MCF 10A (cell line): ENCODE data around the gene NUP153. TPM values are rescaled to one million over a fixed set of nuclear protein-coding genes. Genes with fewer than 3 reads are reported as not detected.

Experiments
- BruUV-seq: library from RNA; stranded (reverse); fragments of 400-500 nt; replicated peaks from 2 replicates; lab custom pipeline; 2021; lab: Mats Ljungman, UMichigan
- CTCF ChIA-PET: fragments of 300-600 bp; sonication (Branson Sonifier 250); formaldehyde crosslinking; extraction: SDS; loops from one replicate; lab custom pipeline; 2021; ENCODE audit warnings: antibody characterized with exemption, inconsistent platforms; lab: Yijun Ruan, JAX
- POLR2A ChIA-PET: fragments of 300-600, 350-650 bp; sonication (Branson Sonifier 250); formaldehyde crosslinking; extraction: SDS; loops from one replicate; lab custom pipeline; 2020; ENCODE audit warnings: antibody characterized with exemption, inconsistent platforms; lab: Yijun Ruan, JAX
- DNase-seq: peaks from one replicate; pipeline ENCODE4 v3.0.0-alpha.2; 2018; ENCODE audit not compliant: unreplicated experiment
- H3K27ac Mint-ChIP-seq: one replicate; pipeline ENCODE4 v1.8.0; 2022; ENCODE audit warnings: mild to moderate bottlenecking, low read depth, mixed read lengths; ENCODE audit not compliant: unreplicated experiment
- H3K27me3 Mint-ChIP-seq: one replicate; pipeline ENCODE4 v1.8.0; 2022; ENCODE audit warnings: mixed read lengths; ENCODE audit not compliant: insufficient read depth, unreplicated experiment
- H3K36me3 Mint-ChIP-seq: one replicate; pipeline ENCODE4 v1.8.0; 2022; ENCODE audit warnings: mild to moderate bottlenecking, moderate library complexity, mixed read lengths; ENCODE audit not compliant: insufficient read depth, unreplicated experiment
- H3K4me1 Mint-ChIP-seq: one replicate; pipeline ENCODE4 v1.8.0; 2022; ENCODE audit warnings: mixed read lengths; ENCODE audit not compliant: insufficient read depth, unreplicated experiment
- H3K4me3 Mint-ChIP-seq: one replicate; pipeline ENCODE4 v1.8.0; 2022; ENCODE audit warnings: mild to moderate bottlenecking, moderate library complexity, mixed read lengths; ENCODE audit not compliant: unreplicated experiment
- H3K9me3 Mint-ChIP-seq: one replicate; pipeline ENCODE4 v1.8.0; 2022; ENCODE audit warnings: mixed read lengths; ENCODE audit not compliant: unreplicated experiment
- CTCF ChIP-seq: fragments of 200-600 bp; IDR thresholded peaks from one replicate; pipeline ENCODE4 v1.8.0; 2022; ENCODE audit warnings: antibody characterized with exemption, mild to moderate bottlenecking; ENCODE audit not compliant: unreplicated experiment
- intact Hi-C: fragments of 100-400 bp; cut with micrococcal nuclease; formaldehyde crosslinking; loops from 2 replicates; pipeline ENCODE4 v1.14.1; 2022
- total RNA-seq: library from RNA; stranded (reverse); gene quantifications from 2 replicates; pipeline ENCODE4 v1.2.3, GENCODE V29; 2022

The NUP153 gene
- total RNA-seq, 1 experiment from 2014 or later, result 36.5 TPM

- no peak for TF ChIP-seq CTCF
- H3K4me3 Mint-ChIP-seq, result no peak overlapping the region
- H3K36me3 Mint-ChIP-seq, result peaks cover 76% of the 10 kb centered on the region
- H3K9me3 Mint-ChIP-seq, result no peaks in the 10 kb centered on the region
- intact Hi-C loops, result no loop called here
- ChIA-PET POLR2A (no interaction called here), CTCF (interaction anchor here (0.6 to 1.4 kb wide), 4 partner anchors 8 to 788 kb away, joined by 3 to 4 read pairs (median 3); no protein-coding TSS in a partner anchor)
- no peaks in the 10 kb centered on the region for H3K4me1 Mint-ChIP-seq
- DNase-seq, result peak; percentile 66
- no peaks in the 10 kb centered on the region for H3K27me3 Mint-ChIP-seq
- no peak overlapping the region for H3K27ac Mint-ChIP-seq
- no TSS peak for BruUV-seq
These were observed 50.6 kb downstream of the NUP153 start for GRCh38 chr6:17656092-17656491.

- CTCF ChIA-PET, result interaction anchor here (0.6 to 1.3 kb wide), 5 partner anchors 14 to 498 kb away, joined by 3 to 4 read pairs (median 3); no protein-coding TSS in a partner anchor
These were observed 53.4 kb downstream of the NUP153 start for GRCh38 chr6:17653198-17653882.

GRCh38 chr6:17650656-17651309 lies 55.9 kb downstream of the NUP153 start:
- Mint-ChIP-seq H3K27me3 (no peaks in the 10 kb centered on the region), H3K36me3 (peaks cover 67% of the 10 kb centered on the region), H3K4me3 (no peak overlapping the region), H3K4me1 (peaks cover 6% of the 10 kb centered on the region), H3K27ac (no peak overlapping the region), H3K9me3 (no peaks in the 10 kb centered on the region)
- intact Hi-C loops, result loop anchor here (2.0 kb wide), 1 partner anchor 54 kb away; no protein-coding TSS in a partner anchor
- CTCF ChIA-PET, result interaction anchor here (0.6 kb wide), 1 partner anchor 80 kb away, joined by 3 read pairs; no protein-coding TSS in a partner anchor
- DNase-seq, result no peak
- TF ChIP-seq CTCF, result no peak
- BruUV-seq, result no TSS peak
- POLR2A ChIA-PET, result interaction anchor here (1.2 kb wide), 1 partner anchor 51 kb away, joined by 3 read pairs; the partner anchor contains the start of gene FAM8A1

More at GRCh38 chr6:17653198-17653882, 53.4 kb downstream of the NUP153 start:
- no peaks in the 10 kb centered on the region for H3K27me3 Mint-ChIP-seq
- TF ChIP-seq CTCF, result no peak
- intact Hi-C loops, result no loop called here
- H3K4me3 Mint-ChIP-seq, result no peak overlapping the region
- peaks cover 6% of the 10 kb centered on the region for H3K4me1 Mint-ChIP-seq
- H3K27ac Mint-ChIP-seq, result no peak overlapping the region
- POLR2A ChIA-PET, result interaction anchor here (0.6 to 0.7 kb wide), 2 partner anchors 47 to 60 kb away, joined by 3 to 5 read pairs; no protein-coding TSS in a partner anchor
- DNase-seq, result no peak
- peaks cover 55% of the 10 kb centered on the region for H3K36me3 Mint-ChIP-seq
- H3K9me3 Mint-ChIP-seq, result no peaks in the 10 kb centered on the region
- BruUV-seq, result no TSS peak

GRCh38 chr6:17648745-17649144 lies 58.0 kb downstream of the NUP153 start:
- ChIA-PET CTCF (interaction anchor here (1.1 kb wide), 1 partner anchor 28 kb away, joined by 6 read pairs; no protein-coding TSS in a partner anchor), POLR2A (interaction anchor here (0.6 to 1.6 kb wide), 2 partner anchors 8 to 168 kb away, joined by 3 read pairs; no protein-coding TSS in a partner anchor)
- Mint-ChIP-seq H3K9me3 (no peaks in the 10 kb centered on the region), H3K4me3 (no peak overlapping the region), H3K36me3 (peaks cover 71% of the 10 kb centered on the region), H3K27ac (no peak overlapping the region), H3K4me1 (peaks cover 6% of the 10 kb centered on the region), H3K27me3 (no peaks in the 10 kb centered on the region)
- no peak for DNase-seq
- TF ChIP-seq CTCF, result no peak
- BruUV-seq, result no TSS peak
- intact Hi-C loops, result no loop called here
